GM21367 (cell line): ENCODE data around the gene SIRT2.
"Not testable (repeated sequence)": the region's sequence is repeated elsewhere in the genome, so short reads cannot be mapped to it uniquely, and the experiment has no call there.

Experiments used
- ATAC-seq: cut with Tn5 transposase; IDR thresholded peaks from one replicate; pipeline ENCODE4 v1.9.1; 2021; ENCODE audit not compliant: unreplicated experiment

The SIRT2 gene

GRCh38 chr19:38830039-38830733, 69.2 kb downstream of the SIRT2 start:
- ATAC-seq = no peak

- ATAC-seq = not testable (repeated sequence)
Observed at GRCh38 chr19:38829203-38829602, 70.2 kb downstream of the SIRT2 start.
